ENCODE data around the gene VPS51.
"Not testable (repeated sequence)": the region's sequence is repeated elsewhere in the genome, so short reads cannot be mapped to it uniquely, and the experiment has no call there.

The VPS51 gene

DNA sequence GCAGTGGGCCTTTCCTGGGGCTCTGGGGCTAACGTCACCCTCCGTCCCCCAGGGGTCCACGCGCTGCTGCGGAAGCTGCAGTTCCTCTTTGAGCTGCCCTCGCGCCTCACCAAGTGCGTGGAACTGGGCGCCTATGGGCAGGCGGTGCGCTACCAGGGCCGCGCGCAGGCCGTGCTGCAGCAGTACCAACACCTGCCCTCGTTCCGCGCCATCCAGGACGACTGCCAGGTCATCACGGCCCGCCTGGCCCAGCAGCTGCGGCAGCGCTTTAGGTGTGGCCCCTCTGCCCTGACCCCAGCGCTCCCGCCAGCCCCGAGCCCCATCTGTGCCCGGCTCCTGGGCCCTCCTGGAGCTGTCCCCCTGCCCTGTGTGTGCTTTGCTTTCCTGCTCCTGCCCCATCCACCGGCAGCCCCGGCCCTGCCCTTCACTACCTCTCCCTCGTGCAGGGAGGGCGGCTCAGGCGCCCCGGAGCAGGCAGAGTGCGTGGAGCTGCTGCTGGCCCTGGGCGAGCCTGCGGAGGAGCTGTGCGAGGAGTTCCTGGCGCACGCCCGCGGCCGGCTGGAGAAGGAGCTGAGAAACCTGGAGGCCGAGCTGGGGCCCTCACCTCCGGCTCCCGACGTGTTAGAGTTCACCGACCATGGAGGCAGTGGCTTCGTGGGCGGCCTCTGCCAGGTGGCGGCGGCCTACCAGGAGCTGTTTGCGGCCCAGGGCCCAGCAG, 11.9 kb downstream of the VPS51 start:
- no peak for DNase-seq (ENCODE audit: low spot score)

GRCh38 chr11:65108469-65109123, 12.6 kb downstream of the VPS51 start:
- no peak for DNase-seq (ENCODE audit: low spot score)

GRCh38 chr11:65109231-65110198, 13.5 kb downstream of the VPS51 start:
- DNase-seq (ENCODE audit: low spot score): no peak

DNA sequence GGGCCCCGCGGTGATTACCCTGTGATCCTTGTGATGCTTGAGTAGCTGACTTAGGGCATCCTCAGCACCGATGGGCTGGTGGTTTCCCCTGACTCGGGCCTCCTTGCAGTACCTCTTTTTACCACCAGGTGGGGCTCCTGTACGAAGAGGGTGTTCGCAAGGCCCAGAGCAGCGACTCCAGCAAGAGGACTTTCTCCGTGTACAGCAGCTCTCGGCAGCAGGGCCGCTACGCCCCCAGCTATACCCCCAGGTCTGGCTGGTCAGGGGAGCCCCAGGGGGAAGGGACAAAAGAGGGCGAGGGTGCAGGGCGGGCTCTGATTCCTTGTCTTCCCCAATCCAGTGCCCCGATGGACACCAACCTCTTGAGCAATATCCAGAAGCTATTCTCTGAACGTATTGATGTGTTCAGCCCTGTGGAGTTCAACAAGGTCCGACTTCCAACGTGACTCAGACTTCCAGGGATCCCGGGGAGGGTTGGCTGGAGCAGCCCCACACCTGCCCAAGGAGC, 14.4 kb downstream of the VPS51 start:
- DNase-seq (ENCODE audit: low spot score): peak; percentile 96

GRCh38 chr11:65111159-65111743, 15.2 kb downstream of the VPS51 start:
- DNase-seq (ENCODE audit: low spot score): no peak

DNA sequence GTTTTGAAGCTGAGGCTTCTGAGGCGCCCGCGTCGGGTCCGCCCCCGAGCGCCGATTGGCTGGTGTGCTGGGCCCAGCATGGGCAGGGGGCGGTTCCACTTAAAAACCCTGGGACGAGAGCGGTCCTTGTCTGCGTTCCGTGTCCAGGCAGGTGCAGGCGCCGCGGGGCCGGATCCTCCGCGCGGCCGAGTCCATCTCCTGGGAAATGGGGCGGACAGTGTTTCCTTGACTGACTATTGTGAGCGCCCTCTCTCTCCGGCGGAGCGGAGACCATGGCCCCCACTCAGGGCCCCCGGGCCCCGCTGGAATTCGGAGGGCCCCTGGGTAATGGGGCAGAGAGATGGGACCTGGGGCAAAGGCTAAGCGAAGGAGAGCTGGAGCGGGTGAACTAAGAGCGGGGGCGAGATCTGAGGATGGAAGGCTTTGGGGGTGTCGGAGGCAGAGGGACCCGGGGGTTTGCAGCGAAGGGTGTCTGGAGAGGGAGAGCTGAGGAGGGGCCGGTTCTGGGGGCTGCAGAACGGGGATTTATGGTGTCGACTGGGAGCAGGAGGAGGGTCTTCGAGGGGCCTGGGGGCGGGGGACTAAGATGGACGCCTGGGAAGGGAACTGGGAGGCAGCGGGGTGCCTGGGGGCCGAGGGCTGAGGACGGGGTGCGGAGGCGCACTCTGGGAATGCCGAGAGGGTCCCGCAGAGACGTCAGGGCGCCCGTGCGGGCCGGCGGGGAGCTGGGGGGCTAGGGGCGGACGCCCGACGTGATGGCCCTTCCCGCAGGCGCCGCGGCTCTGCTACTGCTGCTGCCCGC, 15.9 kb downstream of the VPS51 start, which contains the start of gene TM7SF2:
TSS of gene TM7SF2 (plus strand) at position 129 of the 802 bp plus-strand sequence. CDS start at position 273, 144 bp downstream.
- DNase-seq (ENCODE audit: low spot score): peak; percentile 94

GRCh38 chr11:65112546-65113360, 16.7 kb downstream of the VPS51 start:
- peak; percentile 77 for DNase-seq (ENCODE audit: low spot score)

- DNase-seq (ENCODE audit: low spot score): no peak
Measured at GRCh38 chr11:65113361-65113756, 17.3 kb downstream of the VPS51 start.

DNA sequence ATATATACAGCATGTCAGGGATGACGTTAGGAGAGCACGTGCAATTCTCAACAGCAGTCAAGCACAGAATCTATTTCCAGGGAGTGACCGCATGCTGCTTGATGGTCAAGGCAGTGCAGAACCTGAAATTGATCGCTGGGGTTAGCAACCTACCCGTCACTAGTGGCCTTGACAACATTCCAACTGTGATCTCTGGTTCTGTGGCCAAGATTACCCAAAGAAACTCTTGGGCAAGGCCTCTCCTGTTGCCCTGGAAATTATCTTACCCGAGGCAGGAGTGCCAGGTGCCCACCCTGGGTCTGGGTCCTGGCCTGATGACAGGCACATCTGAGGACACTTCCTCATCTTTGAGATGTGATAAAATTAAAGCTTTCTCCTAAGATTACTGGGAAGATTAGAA, 17.8 kb downstream of the VPS51 start:
- no peak for DNase-seq (ENCODE audit: low spot score)

GRCh38 chr11:65114538-65115171, 18.6 kb downstream of the VPS51 start:
- DNase-seq (ENCODE audit: low spot score): no peak

DNA sequence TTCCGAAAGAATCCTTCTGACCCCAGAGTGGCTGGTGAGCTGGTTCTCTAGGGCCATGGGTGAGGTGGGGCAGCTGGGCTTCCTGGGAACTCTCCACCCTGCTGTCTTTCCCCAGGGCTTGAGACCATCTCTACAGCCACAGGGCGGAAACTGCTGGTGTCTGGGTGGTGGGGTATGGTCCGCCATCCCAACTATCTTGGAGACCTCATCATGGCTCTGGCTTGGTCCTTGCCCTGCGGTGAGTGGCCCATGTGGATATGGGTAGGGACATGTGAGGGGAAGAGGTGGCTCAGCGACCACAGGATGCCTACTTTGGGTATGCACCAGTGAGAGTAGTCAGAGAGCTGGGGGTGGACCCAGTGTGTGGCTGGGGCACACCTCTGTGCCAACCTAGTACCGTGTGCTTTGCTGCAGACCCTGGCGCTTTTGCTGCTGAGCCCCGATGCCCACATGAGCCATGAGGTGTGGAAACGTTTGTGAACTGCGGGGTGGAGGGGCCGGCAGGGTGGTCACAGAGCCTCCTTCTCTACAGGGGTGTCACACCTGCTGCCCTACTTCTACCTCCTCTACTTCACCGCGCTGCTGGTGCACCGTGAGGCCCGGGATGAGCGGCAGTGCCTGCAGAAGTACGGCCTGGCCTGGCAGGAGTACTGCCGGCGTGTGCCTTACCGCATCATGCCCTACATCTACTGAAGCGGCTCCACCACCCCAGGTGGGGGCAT, 19.5 kb downstream of the VPS51 start:
- no peak for DNase-seq (ENCODE audit: low spot score)

DNA sequence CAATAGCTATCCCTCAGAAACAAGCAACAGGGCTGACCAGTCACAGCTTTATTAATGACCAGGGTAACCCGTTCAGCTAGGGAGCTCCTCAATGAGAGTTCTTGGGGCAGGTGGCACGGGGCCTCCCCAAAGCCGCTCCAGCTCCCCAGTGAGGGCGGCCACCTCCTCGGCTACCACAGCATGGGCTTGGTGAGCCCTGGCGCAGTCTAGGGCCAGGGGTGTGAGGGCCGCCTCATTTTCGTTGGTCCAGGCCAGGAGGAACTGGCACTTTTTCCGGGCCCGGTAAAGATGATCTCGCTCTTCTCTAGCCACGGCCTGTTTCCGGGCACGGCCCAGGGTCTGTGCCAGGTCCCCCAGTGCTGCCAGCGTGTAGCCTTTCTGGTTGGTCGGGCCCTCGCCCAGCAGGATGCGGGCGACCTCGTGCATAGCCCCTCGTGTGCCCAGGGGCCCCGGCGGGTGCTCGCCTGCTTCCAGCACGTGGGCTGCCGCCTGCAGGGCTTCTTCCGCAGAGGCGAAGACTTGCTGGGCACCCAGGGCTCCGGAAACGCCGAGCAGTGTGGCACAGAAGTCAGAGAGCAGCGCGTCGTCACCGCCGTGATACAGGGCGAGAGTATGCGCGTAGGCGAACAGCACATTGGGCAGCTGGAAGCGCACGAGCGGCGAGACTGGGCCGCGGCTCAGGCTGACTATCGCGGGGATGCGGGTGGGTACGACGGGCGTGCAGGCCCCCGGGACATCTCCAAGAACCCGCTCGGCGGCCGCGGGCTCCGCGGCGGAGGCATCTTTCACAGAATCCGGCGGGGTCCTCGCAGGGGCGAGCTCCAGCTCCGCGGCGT, 20.6 kb downstream of the VPS51 start:
- DNase-seq (ENCODE audit: low spot score): peak; percentile 51

DNA sequence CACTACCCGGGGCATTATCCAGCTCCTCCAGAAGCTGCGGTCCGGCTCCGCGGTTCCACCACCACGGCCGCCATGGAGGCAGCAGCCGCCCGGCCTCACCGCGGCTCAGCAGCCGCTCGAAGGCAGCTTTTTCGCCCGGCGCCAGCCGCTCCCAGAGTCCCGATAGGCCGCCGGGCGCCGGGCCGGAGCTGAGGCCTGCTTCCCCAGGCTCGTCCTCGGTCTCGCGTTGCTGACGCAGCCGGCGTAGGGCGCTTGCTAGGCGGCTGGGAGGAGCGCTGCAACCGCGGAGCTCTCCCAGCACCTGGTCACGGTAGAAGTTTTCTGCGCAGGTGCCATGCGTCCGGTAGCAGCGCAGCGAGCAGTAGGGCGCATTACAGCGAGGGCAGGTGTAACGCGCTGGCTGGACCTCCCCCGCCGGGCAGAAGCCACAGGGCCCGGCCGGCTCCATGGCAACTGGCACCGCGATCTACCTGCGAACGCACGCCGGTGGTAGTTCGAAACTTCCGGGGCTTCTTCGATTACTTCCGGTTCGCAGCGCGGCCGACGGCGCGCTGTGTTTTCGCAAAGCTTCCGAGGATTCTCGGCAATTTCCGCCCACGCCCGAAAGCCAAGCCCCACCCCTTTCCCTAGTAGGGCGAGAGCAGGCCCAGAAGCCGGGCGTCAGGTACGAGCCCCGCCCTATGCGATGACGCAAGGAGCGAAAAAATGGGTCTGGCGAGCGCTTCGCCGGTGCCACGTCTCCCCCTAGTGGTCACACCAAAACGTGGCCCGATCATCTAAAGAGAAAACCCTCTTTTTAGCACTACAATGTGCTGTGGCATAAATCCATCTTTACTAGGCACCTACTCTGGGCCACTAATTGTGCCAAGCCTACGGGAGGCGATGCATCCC, 21.4 kb downstream of the VPS51 start, which contains the start of gene ZNHIT2:
TSS of gene ZNHIT2 (minus strand) at position 496 of the 891 bp plus-strand sequence. CDS start at position 448, 48 bp downstream.
- peak; percentile 100 for DNase-seq (ENCODE audit: low spot score)

DNA sequence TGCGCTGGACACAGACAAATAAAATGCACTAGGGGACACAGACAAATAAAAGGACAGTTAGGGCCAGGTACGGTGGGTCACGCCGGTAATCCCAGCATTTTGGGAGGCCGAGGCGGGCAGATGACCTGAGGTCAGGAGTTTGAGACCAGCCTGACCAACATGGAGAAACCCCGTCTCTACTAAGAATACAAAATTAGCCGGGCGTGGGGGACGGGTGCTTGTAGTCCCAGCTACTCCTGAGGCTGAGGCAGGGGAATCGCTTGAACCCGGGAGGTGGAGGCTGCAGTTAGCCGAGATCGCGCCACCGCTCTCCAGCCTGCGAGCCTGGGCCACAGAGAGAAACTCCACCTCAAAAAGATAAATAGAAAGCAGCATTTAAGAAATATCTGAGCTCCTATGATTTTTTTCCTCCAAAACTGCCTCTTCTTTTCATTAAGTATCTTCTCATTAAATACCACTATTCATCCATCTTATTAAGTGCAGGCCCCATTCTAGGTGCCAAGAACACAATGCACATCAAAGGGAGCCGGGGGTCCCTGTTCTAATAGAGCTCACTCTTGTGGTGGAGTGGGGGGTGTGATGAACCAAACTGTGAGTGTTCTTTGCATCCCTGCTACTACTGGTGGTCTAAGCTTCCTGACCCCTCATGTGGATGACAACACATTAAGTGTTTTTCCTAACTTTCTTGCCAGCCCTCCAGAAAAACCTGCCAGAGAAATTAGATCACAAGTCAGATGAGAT, 22.3 kb downstream of the VPS51 start:
- no peak for DNase-seq (ENCODE audit: low spot score)

DNA sequence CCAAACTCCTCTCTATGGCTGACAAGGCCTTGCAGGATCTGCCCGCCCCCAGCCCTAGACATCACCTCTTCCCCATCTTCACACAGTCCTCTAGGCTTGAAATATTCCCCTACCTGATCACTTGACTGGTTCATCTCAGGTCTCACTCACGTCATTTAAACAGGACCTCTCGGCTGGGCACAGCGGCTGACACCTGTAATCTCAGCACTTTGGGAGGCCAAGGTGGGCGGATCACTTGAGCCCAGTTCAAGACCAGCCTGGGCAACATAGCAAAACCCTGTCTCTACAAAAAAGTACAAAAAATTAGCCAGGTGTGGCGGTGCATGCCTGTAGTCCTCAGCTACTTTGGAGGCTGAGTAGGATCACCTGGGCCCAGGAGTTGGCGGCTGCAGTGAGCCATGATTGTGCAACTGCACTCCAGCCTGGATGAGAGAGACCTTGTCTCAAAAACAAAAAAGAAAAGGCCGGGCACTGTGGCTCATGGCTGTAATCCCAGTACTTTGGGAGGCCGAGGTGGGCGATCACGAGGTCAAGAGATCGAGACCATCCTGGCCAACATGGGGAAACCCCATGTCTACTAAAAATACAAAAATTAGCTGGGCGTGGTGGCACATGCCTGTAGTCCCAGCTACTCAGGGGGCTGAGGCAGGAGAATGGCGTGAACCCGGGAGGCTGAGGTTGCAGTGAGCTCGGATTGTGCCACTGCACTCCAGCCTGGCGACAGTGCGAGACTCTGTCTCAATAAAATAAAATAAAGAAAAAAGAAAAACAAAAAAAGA, 23.1 kb downstream of the VPS51 start:
- DNase-seq (ENCODE audit: low spot score): not testable (repeated sequence)
